NCI-H2107 treated with DMSO at 0.1 percent for 48 hours (cell line): ENCODE results near the gene ACER3.
"Not testable (repeated sequence)": the region's sequence is repeated elsewhere in the genome, so short reads cannot be mapped to it uniquely, and the experiment has no call there.

ENCODE experiments used
- DNase-seq: peaks from one replicate; lab custom pipeline; 2025; ENCODE audit not compliant: unreplicated experiment; lab: John Stamatoyannopoulos, UW

The ACER3 gene

GRCh38 chr11:77056814-77057402 is 196.2 kb downstream of the ACER3 start:
- no peak for DNase-seq

DNA sequence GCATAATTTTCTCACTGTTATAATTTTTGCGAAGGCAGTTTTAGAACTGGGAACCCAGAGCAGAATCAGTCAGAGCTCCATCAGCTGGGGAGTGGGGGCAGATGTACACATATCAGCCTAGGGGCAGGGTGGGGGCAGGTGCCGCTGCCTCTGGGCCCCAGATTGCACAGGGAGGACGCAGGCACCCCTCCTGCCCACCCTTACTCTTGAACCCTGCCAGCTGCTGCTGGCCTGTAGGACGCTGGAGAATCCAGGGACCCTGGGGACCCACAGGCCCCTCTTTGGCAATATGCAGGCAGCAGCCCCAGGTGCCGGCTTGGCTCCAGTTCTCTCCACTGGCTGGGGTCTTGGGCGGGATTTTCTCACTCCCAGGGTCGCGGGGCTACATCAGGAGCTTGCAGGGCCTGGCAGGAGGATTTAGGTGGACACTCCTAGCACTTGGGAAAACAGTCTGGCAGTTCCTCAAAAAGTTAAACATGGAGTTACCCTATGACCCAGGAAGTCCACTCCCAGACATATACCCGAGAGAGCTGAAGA is 197.3 kb downstream of the ACER3 start:
- DNase-seq = no peak

DNA sequence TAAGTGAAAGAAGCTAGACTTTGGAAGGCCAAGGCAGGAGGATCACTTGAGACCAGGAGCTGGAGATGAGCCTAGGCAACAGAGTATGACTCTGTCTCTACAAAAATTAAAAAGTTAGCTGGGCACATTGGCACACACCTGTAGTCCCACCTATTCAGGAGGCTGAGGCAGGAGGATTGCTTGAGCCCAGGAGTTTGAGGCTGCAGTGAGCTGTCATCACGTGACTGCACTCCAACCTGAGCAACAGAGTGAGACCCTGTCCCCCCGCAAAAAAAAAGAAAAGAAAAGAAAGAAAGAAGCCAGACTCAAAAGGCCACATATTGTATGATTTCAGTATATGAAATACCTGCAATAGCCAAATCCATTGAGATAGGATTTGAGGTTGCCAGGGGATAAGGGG is 198.2 kb downstream of the ACER3 start:
- DNase-seq = no peak

- DNase-seq = no peak
Observed at GRCh38 chr11:77059806-77060205, 199.1 kb downstream of the ACER3 start.

DNA sequence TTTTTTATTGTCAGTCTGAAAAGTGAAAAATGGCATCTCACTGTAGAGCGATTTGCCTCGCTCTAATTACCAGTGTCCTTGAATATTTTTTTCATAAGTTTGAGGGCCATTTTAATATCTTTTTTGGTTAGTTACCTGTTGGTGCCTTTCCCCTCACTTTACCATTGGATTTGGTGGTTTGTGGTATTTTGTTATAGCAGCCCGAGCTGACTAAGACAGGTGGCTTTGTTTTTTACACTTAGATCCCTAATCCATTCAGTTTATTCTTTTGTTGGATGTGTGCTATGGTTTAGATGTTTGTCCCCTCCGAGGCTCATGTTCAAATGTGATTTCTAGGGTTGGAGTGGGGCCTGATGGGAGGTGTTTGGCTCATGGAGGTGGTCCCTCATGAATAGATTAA is 199.5 kb downstream of the ACER3 start:
- DNase-seq = no peak

DNA sequence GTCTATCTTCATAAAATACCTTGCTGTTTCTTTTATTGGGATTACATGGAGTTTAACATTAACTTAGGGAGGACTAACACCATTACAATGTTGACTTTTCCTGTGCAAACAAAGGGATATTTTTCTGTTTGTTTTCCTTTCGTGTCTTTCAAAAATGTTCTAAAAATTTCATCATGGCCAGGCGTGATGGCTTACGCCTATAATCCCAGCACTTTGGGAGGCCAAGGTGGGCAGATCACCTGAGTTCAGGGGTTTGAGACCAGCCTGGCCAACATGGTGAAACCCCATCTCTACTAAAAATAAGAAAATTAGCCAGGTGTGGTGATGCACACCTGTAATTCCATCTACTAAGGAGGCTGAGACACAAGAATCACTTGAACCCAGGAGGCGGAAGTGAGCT is 200.5 kb downstream of the ACER3 start:
- not testable (repeated sequence) for DNase-seq

GRCh38 chr11:77062924-77063323 is 202.2 kb downstream of the ACER3 start:
- no peak for DNase-seq

GRCh38 chr11:77063407-77063806 is 202.7 kb downstream of the ACER3 start:
- DNase-seq = no peak

DNA sequence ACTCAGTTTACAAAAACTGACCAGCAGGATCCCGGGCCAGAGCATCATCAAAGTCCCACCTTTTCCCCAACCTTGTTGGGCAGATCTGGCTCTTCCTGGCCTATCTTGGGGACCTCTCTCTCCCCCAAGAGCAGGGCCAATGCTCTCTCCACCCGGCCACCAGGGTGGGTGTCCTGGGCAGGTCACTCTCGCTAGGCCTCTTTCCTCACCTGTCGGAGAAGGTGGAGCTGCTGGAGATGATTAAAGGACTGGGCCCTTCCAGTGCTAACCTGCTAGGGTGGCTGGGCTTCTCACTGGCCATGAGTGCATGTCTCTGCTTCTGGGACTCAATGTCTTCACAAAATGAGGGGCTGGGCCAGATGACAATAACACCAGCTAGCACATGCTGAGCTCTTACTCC is 203.1 kb downstream of the ACER3 start:
- no peak for DNase-seq

GRCh38 chr11:77064648-77065217 is 204.0 kb downstream of the ACER3 start:
- no peak for DNase-seq

GRCh38 chr11:77065878-77066228 is 205.1 kb downstream of the ACER3 start:
- DNase-seq = no peak

DNA sequence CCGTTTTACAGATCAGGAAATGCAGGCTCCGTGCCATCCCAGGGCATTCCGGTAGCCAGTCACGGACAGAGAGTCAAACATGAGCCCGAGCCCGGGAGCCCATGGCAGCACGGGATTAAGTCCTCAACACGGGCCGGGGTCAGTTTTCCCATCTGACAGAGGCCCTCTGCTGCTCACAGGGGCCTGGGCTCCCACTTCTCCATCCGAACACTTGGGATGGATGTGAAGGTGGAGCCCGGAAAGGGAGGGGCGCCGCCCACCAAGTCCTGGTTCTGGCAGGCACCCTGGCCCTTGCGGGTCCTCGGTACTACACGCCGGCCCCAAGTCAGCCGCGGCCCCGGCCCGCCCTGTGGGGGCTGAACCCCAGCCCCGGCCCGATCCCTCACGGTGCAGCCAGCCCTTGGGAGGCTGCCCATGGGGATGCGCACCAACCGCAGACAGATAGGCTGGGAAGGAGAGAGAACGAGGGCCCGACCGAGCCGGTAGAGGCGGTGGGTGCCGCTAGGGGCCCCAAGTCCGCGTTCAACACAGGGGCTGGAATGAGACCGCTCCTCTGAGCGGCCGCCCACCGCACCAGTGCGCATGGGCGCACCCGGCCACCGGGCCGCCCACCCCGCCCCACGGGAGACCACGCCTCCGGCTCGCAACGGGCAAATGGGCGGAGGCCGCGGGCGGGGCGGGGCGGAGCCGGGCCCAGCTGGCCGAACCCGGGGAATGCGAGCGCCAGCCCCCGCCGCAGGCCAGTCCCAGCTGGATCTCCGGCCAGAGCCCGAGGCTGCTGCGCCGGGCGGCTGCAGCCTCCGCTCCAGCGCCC is 205.7 kb downstream of the ACER3 start, which contains the start of gene CAPN5:
TSS of gene CAPN5 (plus strand) at position 743 of the 814 bp plus-strand sequence. CDS start 17,916 bp downstream, outside the sequence.
- DNase-seq = peak; percentile 30

- no peak for DNase-seq
Observed at GRCh38 chr11:77067861-77068443, 207.2 kb downstream of the ACER3 start.

DNA sequence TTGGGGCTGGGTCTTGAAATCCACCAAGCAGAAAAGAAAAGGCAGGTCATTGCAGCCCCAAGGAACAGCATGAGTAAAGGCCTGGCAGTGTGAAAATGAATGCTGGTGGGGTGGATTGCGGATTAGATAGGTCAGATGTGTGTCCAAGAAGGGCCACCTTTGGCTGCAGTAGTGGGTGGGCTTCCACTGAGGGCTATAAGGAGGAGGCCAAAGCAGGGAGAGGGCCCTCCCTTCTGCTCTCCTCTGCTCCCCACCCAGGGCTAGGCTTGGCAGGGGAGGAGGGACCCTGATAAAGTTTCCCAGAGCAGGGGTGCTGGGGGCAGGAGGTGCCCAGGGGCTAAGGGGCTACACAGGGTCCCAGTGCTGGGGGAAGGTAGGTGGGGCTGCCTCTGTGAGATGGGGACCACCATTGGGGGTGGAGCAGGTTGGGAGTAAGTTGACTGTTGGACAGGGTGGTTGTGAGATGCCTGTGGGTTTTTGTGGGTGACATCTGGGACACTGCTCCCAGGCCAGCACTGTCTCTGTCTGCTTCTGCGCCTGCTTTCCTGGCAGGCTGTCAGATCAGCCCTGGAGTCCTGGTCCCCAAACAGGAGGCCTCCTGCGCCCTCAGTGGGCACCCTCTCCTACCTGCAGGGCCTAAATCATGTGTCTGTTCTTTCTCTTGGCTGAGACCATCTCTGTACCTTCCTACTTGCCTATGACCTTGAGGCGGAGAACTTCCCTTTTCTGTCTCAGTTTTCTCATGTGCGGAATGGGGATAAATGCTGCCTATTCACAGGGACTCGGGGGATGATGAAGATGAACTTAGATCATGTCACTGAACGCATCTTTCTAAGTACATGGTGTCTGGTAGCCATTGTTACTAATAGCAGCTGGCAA is 208.0 kb downstream of the ACER3 start:
- no peak for DNase-seq

DNA sequence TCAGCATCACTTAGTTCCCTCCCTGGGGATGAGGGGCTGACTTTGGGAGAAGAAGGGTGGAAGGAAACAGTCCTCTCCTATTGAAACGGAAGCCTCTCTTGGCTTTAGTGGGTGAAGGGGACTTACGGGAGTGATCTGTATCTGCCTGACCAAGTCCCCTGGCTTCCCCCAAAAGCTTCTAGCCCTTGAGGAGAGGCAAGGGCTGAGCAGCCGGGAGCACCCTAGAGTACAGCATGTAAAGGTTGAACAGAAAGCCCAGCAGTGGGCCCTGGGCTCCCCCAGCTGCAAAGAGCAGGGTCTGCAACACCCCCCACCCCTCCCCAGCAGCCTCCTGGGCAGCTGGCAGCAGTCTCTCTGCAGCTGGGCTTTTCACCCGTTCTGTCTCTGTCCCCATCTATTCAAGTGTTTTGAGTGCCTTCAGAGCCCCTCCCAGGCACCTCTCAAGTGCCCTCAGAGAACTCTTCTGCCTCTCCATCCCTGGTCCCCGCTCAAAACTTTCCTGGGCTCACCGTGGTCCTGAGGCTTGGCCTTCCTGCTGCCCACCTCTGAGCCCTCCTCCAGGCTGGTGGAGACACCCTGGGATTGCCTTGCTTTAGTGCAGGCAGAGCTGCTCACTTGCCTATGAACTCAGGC is 208.7 kb downstream of the ACER3 start:
- no peak for DNase-seq

GRCh38 chr11:77069969-77070582 is 209.4 kb downstream of the ACER3 start:
- no peak for DNase-seq

DNA sequence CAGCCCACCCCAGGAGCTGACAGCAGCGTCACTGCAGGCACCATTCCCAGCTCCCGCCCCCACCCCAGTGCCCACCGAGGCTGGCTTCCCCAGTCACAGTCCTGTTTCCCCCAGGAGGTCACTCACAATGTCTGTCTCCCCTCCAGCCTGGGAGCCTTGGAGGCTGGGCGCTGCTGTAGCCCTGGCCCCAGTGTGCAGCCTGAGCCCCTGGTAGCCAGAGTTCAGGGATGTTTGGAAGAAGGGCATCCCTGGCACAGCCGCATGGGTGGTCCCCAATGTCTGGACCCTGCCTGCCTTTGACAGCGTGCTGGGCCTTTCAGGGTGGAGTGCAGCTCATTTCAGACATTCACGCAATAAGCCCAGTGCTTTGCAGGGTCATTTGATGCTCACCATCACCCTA is 210.4 kb downstream of the ACER3 start:
- DNase-seq = no peak

DNA sequence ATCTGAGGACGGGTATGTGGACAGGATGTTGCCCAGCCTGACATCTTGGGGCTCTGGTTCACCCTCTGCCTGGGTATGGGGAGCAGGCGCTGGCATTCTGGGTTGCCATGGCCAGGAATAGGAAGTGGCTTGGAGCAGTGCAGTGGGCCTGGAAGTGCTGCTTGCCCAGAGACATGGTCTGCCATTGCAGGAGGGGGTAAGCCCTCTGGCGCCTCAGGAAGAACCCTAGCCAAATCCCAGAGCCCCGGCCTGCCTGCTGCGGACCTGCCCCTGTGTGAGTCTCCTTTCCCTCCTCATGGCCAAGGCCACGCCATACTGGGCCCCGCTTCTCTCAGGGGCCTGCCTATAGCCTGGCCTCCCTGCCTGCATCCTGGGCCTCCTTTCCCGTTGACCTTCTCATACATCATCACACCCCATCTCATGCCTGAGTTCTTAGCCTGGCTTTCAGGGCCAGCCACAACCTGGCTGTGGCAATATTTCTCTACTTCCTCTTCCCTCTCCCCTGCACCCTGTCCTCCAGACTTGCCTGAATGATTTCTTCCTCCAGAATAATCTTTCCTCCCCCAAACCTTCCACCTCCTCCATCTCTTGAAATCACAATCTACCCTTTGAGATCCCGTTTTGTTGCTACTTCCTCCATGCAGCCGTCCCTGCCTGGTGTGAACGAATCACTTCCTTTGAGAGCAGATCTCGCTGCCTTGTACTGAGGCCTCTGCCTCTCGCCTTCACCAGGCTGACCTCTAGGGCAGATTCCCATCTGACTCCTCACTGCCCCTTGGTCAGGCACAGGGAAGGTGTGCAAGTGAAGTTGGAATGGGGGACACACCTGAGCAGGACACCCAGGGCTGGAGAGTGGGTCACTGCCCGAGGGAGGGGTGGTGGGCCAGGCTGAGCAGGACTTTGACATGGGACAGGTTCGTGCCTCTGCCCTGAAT is 211.2 kb downstream of the ACER3 start:
- no peak for DNase-seq

DNA sequence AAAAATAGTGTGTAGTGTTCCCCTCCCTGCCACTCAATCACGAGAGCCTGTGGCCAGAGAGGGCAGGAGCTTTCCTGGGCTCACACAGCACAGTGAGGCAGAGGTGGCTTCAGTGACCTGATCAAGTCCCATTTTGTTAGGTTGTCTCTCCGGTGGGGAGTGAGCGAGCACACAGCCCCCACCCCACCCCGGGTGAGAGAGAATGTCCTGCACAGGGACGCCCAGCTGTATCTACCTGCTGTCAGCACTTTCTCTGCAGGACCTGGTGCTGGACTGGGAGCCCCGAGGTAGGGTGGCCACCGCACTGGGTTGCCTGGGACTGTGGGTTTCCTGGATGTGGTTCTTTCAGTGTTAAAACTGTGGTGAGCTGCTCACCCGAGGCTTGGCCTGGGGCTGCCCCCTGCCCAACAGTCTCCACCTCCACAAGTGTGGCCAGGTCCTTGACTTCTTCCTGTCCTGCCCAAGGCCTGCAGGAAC is 212.2 kb downstream of the ACER3 start:
- no peak for DNase-seq
